Activated B cell treated with CpG ODN at 0.5 μM for 24 hours (primary cell): ENCODE data around the gene GRIK3. TPM values are rescaled to one million over a fixed set of nuclear protein-coding genes. Genes with fewer than 3 reads are reported as not detected.

Source experiments
- ATAC-seq: fragments of 200-7000 bp; cut with Tn5 transposase; one replicate; pipeline ENCODE4 v1.10.0; 2021; ENCODE audit warnings: low read depth, mild to moderate bottlenecking, moderate library complexity
- CTCF ChIA-PET: fragments of 350-600 bp; sonication (Branson Sonifier 250); formaldehyde crosslinking; loops from one replicate; lab custom pipeline; 2021; ENCODE audit warnings: antibody characterized with exemption; lab: Charles Lee
- POLR2A ChIA-PET: fragments of 350-600 bp; sonication (Branson Sonifier 250); formaldehyde crosslinking; loops from one replicate; lab custom pipeline; 2021; ENCODE audit warnings: antibody characterized with exemption; lab: Charles Lee
- DNase-seq: peaks from one replicate; pipeline ENCODE4 v3.0.0; 2022
- H3K27ac Mint-ChIP-seq: one replicate; pipeline ENCODE4 v1.8.0; 2020; ENCODE audit warnings: mixed read lengths
- H3K27me3 Mint-ChIP-seq: one replicate; pipeline ENCODE4 v1.8.0; 2021; ENCODE audit warnings: mixed read lengths
- H3K36me3 Mint-ChIP-seq: one replicate; pipeline ENCODE4 v1.8.0; 2021; ENCODE audit warnings: low read depth, mixed read lengths
- H3K4me1 Mint-ChIP-seq: one replicate; pipeline ENCODE4 v1.8.0; 2021; ENCODE audit warnings: mixed read lengths
- H3K4me3 Mint-ChIP-seq: one replicate; pipeline ENCODE4 v1.8.0; 2020; ENCODE audit warnings: mild to moderate bottlenecking, mixed read lengths
- H3K9me3 Mint-ChIP-seq: one replicate; pipeline ENCODE4 v1.8.0; 2020; ENCODE audit warnings: mixed read lengths
- CTCF ChIP-seq: fragments of 200-600 bp; IDR thresholded peaks from one replicate; pipeline ENCODE4 v1.8.0; 2022; ENCODE audit warnings: antibody characterized with exemption, mild to moderate bottlenecking
- intact Hi-C: fragments of 100-400 bp; cut with micrococcal nuclease; formaldehyde crosslinking; loops from one replicate; pipeline ENCODE4 v1.15.1; 2024
- total RNA-seq: library from RNA; stranded (reverse); gene quantifications from 2 replicates; pipeline ENCODE4 v1.2.3, GENCODE V29; 2022

GRIK3 gene
- total RNA-seq, 1 donor from 2014 or later = 0.35 TPM

GRCh38 chr1:36814774-36815173, 219.5 kb downstream of the GRIK3 start:
- intact Hi-C loops = no loop called here
- CTCF ChIA-PET = no interaction called here
- no peak overlapping the region for H3K27ac Mint-ChIP-seq
- POLR2A ChIA-PET = no interaction called here
- no peak for TF ChIP-seq CTCF
- no peaks in the 10 kb centered on the region for H3K27me3 Mint-ChIP-seq
- no peak overlapping the region for H3K4me3 Mint-ChIP-seq
- DNase-seq (no peak), ATAC-seq (no peak)
- no peaks in the 10 kb centered on the region for H3K4me1 Mint-ChIP-seq
- H3K9me3 Mint-ChIP-seq = no peaks in the 10 kb centered on the region
- no peaks in the 10 kb centered on the region for H3K36me3 Mint-ChIP-seq

- Mint-ChIP-seq H3K4me1 (no peaks in the 10 kb centered on the region), H3K27me3 (no peaks in the 10 kb centered on the region), H3K27ac (no peak overlapping the region), H3K4me3 (no peak overlapping the region), H3K9me3 (no peaks in the 10 kb centered on the region), H3K36me3 (no peaks in the 10 kb centered on the region)
- ATAC-seq (no peak), DNase-seq (no peak)
- intact Hi-C loops = no loop called here
- POLR2A ChIA-PET = no interaction called here
- TF ChIP-seq CTCF = no peak
- CTCF ChIA-PET = no interaction called here
These were observed 220.2 kb downstream of the GRIK3 start for GRCh38 chr1:36814083-36814482.

- Mint-ChIP-seq H3K36me3 (no peaks in the 10 kb centered on the region), H3K27ac (no peak overlapping the region), H3K4me3 (no peak overlapping the region), H3K4me1 (no peaks in the 10 kb centered on the region), H3K27me3 (no peaks in the 10 kb centered on the region), H3K9me3 (no peaks in the 10 kb centered on the region)
- no peak for DNase-seq
- intact Hi-C loops = no loop called here
- ChIA-PET CTCF (no interaction called here), POLR2A (no interaction called here)
- no peak for TF ChIP-seq CTCF
- no peak for ATAC-seq
These were observed 227.1 kb downstream of the GRIK3 start for GRCh38 chr1:36807262-36807661.

- H3K27ac Mint-ChIP-seq = no peak overlapping the region
- no peaks in the 10 kb centered on the region for H3K36me3 Mint-ChIP-seq
- no peak for TF ChIP-seq CTCF
- H3K4me1 Mint-ChIP-seq = no peaks in the 10 kb centered on the region
- intact Hi-C loops = no loop called here
- ATAC-seq (no peak), DNase-seq (no peak)
- ChIA-PET CTCF (no interaction called here), POLR2A (no interaction called here)
- H3K4me3 Mint-ChIP-seq = no peak overlapping the region
- no peaks in the 10 kb centered on the region for H3K27me3 Mint-ChIP-seq
- H3K9me3 Mint-ChIP-seq = no peaks in the 10 kb centered on the region
These were observed 228.2 kb downstream of the GRIK3 start for GRCh38 chr1:36805979-36806640.

- ATAC-seq (no peak), DNase-seq (no peak)
- Mint-ChIP-seq H3K4me1 (no peaks in the 10 kb centered on the region), H3K4me3 (no peak overlapping the region), H3K9me3 (no peaks in the 10 kb centered on the region), H3K27ac (no peak overlapping the region), H3K27me3 (no peaks in the 10 kb centered on the region), H3K36me3 (no peaks in the 10 kb centered on the region)
- intact Hi-C loops = no loop called here
- no peak for TF ChIP-seq CTCF
- ChIA-PET POLR2A (no interaction called here), CTCF (no interaction called here)
These were observed 229.5 kb downstream of the GRIK3 start for GRCh38 chr1:36804669-36805314.
